NCI-H2029 treated with DMSO at 0.1 percent for 48 hours (cell line): ENCODE results near the gene LGALS7B.
A peak's percentile ranks its signal among the peaks of the same experiment; 100 is the strongest.
"Not testable (repeated sequence)": the region's sequence is repeated elsewhere in the genome, so short reads cannot be mapped to it uniquely, and the experiment has no call there.

Source experiments
- DNase-seq: peaks from one replicate; lab custom pipeline; 2025; lab: John Stamatoyannopoulos, UW

LGALS7B gene

GRCh38 chr19:38821230-38821825, 32.3 kb downstream of the LGALS7B start:
- DNase-seq: not testable (repeated sequence)

GRCh38 chr19:38825936-38826335, 36.9 kb downstream of the LGALS7B start:
- not testable (repeated sequence) for DNase-seq

GRCh38 chr19:38826856-38827551, 38.0 kb downstream of the LGALS7B start:
- no peak for DNase-seq

GRCh38 chr19:38829203-38829602, 40.2 kb downstream of the LGALS7B start:
- not testable (repeated sequence) for DNase-seq

GRCh38 chr19:38830039-38830733, 41.2 kb downstream of the LGALS7B start:
- DNase-seq: no peak

- peak; percentile 42 for DNase-seq
Observed at GRCh38 chr19:38831142-38831605, 42.2 kb downstream of the LGALS7B start.

DNA sequence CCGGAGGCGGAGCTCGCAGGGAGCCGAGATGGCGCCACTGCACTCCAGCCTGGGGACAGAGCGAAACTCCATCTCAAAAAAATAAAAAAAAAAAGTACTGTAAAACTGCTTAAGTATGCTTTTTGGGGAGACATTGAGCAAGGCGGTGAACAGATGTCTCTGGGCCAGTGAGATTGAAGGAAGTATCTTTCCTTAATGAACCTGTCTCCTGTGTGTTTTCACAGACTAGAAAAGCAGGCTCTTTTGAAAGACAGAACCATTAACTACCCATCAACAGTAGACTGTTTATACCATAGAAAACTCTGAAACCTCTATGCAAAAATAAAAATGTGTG, 44.1 kb downstream of the LGALS7B start:
- no peak for DNase-seq

DNA sequence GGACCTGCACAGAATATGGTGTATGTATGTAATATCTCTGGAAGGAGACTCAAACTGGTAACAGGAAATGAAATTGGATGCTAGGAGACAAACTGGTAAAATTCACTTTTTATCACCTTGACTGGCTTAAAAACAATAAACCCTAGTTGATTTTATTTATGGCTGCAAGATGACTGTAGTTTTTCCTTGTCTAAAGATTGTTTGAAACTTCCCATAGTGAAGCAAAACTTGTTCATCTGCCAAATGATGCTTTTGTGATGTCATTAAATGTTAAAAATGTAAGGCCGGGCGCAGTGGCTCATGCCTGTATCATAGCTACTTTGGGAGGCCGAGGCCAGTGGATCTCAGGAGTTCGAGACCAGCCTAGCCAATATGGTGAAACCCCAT, 45.1 kb downstream of the LGALS7B start:
- no peak for DNase-seq

DNA sequence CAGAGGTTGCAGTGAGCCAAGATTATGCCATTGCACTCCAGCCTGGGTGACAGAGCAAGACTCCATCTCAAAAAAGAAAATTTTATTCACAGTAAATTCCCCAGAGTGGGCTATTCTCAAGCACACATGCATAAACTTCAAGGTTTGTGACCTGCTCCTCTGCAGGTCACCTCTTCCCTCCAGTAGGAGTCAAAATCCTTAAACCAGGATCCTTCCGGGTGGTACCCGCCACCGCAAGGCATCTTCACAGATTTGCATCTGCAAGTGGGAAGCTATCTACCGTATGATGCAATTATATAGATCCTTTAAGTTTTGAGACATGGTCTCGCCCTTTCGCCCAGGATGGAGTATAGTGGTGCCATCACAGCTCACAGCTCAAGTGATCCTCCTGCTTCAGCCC, 45.6 kb downstream of the LGALS7B start:
- DNase-seq: no peak

DNA sequence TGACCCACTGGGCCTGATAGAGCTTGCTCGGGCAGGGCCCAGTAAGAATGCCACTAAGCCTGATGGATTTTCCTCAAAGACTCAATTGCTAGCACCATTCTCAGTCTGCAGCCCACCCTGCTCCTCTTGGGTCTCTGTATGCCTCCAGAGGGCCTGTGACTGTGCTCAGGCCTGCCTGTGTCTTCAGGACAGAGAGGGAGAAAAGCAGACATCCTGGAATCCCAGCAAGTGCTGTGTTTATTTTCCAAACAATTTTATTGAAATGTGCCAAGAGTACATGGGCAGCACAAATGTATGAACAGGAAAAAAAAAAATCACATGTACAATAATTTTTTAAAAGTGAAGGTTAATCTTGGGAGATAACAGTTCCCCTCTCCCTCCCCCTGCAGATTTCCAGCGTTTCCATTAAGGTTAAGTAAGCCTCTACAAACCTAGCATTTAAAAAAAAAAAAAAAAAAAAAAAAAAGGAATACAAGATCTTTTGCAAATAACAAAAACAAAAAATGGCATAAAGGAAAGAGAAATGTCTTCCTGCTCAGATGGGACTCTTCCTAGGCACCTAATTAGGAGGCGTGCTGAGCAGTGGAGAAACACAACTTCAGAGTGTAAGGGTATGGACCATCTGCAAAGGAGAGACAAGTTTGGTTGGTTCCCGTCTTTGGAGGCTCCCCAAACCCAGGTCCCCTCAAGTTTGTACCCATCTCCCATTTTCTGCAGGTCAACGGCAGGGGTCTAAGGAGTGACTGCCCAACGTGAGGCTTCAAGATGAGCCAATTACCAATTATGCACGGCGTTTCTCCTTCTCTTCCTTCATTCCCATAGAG, 47.4 kb downstream of the LGALS7B start:
- DNase-seq: no peak

- DNase-seq: no peak
Observed at GRCh38 chr19:38836983-38837626, 48.1 kb downstream of the LGALS7B start.

DNA sequence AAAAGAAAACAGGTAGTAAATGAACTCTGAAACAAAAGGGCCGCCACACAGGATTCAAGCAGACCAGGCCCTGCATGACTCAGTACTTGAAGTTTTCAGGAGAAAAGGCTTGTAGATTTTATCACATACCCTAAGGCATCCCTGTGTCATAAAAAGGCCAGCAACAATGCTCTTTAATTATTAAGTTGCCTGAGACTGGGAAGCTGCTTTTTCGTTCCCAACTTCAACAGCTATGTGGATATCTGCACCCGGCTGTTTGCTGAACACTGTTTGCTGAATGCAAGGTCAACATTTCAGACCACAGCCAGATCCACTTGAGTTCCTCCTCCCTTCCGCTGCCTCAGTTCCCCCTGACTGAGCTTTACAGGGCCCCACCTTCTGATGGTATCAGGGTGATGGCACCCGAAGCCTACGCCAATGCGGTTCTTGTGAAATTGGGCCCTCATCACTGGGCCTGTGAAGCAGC, 48.7 kb downstream of the LGALS7B start:
- DNase-seq: no peak

DNA sequence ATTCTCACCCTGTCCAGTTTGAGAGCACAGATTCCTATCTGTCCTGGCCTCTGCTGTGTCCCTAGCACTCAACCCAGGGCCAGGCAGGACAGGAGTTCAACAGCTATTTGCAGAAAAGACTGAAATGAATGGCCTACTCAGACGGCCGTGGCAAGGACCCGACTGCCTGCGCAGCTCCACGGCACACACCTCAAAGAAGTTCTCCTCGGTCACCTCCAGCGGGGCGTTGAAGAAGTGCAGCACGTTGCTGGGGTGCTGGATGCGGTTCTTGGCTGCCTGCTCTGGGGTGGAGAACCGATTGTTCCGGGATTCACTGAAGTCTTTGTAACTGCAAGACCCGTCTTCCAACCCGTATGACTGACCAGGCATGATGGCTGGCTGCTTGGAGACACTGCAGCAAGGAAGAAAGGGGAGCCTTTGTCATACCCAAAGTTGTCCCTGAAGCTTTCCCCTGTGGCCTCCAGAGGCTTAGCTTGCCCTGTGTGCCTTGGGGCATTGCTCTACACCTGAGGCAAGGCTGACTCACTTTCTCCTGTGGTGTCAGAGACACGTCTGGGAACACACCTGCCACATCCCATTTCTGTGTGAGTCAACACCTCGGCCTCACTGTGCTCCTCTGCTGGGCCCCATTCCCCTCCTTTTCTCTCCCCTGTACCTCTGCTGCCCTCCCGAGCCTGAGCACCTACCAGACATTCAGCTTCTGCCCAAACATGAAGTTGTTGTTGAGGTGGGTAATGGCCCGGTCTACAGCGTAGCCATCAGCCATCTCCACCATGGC, 49.4 kb downstream of the LGALS7B start:
- DNase-seq: no peak

GRCh38 chr19:38838986-38839761, 50.2 kb downstream of the LGALS7B start:
- no peak for DNase-seq

DNA sequence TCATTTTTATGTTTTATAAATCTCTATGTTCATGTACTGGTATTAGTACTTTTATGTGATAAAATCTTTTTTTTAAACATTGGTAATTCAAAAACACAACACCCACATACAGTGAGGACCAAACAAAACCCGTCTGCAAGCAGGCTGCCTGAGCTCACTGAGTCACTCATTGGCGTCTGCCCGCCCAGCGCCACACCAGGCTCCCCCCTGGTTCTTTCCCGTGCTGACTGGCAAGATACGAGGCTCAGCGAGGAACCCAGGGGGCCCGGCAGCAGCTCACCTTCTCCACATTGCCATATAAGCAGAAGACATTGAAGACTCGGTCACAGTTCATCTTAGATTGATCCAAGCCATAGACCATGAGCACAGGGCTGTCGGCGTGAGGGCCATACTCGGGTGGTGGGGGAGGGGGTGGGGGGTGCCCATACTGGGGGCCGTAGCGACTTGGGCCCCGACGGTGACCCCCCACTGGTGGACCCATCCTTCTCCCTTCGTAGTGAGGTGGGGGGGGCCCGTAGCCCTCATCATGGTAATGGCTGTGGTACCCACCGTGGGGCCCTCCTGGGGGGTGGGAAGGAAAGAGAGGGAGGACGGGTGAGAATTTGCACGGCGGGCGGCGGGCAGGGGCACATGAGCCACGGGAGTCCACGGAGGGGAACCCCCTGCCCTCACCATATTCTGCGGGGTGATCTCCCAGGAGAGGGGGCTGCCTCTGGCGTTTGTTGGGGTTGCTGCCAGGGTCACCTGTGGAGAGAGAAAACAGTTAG, 51.0 kb downstream of the LGALS7B start:
- DNase-seq: no peak

DNA sequence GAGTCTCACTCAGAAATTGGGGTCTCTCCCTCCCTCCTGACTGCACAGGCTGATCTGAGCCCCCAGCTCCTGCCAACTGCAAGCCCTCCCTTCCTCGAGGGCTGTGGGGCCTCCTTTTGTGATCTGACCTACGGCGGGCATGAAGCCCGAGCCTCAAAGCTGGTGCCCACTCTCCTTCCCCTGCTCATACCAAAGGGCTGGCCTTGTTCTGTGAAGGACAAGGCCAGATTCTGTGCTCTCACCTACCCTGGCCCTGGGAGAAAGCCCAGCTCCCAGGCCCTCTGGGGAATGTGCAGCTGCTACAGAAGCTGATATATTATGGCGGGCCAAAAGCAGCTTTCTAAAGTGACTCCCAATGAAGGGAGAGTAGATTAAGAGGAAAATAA, 51.6 kb downstream of the LGALS7B start:
- DNase-seq: no peak
